ENCODE data around the gene TIMM13.
"Not testable (repeated sequence)": the region's sequence is repeated elsewhere in the genome, so short reads cannot be mapped to it uniquely, and the experiment has no call there.

TIMM13 gene

GRCh38 chr19:2427429-2428320 is at the start of gene TIMM13:
TSS of gene TIMM13 (minus strand) at chr19:2427586. CDS start at chr19:2427533, 53 bp downstream.
- ATAC-seq (peak; percentile 85), DNase-seq (peak; percentile 96)

GRCh38 chr19:2476451-2477140 is 49.2 kb upstream of the TIMM13 start:
- ATAC-seq = peak; percentile 31

GRCh38 chr19:2475702-2476450 is 48.5 kb upstream of the TIMM13 start, which contains the start of gene GADD45B:
TSS of gene GADD45B (plus strand) at chr19:2476127. CDS start at chr19:2476359, 232 bp downstream.
- DNase-seq (peak; percentile 98), ATAC-seq (peak; percentile 50)

More at GRCh38 chr19:2476451-2477140, 49.2 kb upstream of the TIMM13 start:
- DNase-seq = peak; percentile 85

GRCh38 chr19:2475018-2475701 is 47.8 kb upstream of the TIMM13 start:
- ATAC-seq (peak; percentile 38), DNase-seq (peak; percentile 80)

GRCh38 chr19:2474232-2475017 is 47.0 kb upstream of the TIMM13 start:
- ATAC-seq = peak; percentile 42
- DNase-seq = peak; percentile 96

GRCh38 chr19:2469915-2470200 is 42.5 kb upstream of the TIMM13 start:
- not testable (repeated sequence) for DNase-seq, ATAC-seq

GRCh38 chr19:2469102-2469914 is 41.9 kb upstream of the TIMM13 start:
- peak; percentile 80 for ATAC-seq
- peak; percentile 55 for DNase-seq

- ATAC-seq (no peak), DNase-seq (no peak)
Measured at GRCh38 chr19:2468596-2468995, 41.2 kb upstream of the TIMM13 start.

- no peak for ATAC-seq
- no peak for DNase-seq
Measured at GRCh38 chr19:2464389-2464788, 37.0 kb upstream of the TIMM13 start.

- DNase-seq, ATAC-seq: not testable (repeated sequence)
Measured at GRCh38 chr19:2463694-2464093, 36.3 kb upstream of the TIMM13 start.

- ATAC-seq (no peak), DNase-seq (no peak)
Measured at GRCh38 chr19:2462635-2463421, 35.4 kb upstream of the TIMM13 start.

- DNase-seq = peak; percentile 85
Measured at GRCh38 chr19:2461751-2462634, 34.6 kb upstream of the TIMM13 start.

GRCh38 chr19:2460245-2460644 is 32.9 kb upstream of the TIMM13 start:
- ATAC-seq (no peak), DNase-seq (no peak)

More at GRCh38 chr19:2461751-2462634, 34.6 kb upstream of the TIMM13 start:
- peak; percentile 78 for ATAC-seq

GRCh38 chr19:2458776-2459175 is 31.4 kb upstream of the TIMM13 start:
- DNase-seq, ATAC-seq: not testable (repeated sequence)

- ATAC-seq = no peak
- DNase-seq = no peak
Measured at GRCh38 chr19:2458054-2458453, 30.7 kb upstream of the TIMM13 start.

GRCh38 chr19:2457394-2458037 is 30.1 kb upstream of the TIMM13 start:
- DNase-seq = no peak
- no peak for ATAC-seq

GRCh38 chr19:2455851-2456570 is 28.6 kb upstream of the TIMM13 start:
- ATAC-seq = peak; percentile 38
- peak; percentile 74 for DNase-seq
